GDM1 (cell line): ENCODE results near the gene TMEM123.
"Not testable (repeated sequence)": the region's sequence is repeated elsewhere in the genome, so short reads cannot be mapped to it uniquely, and the experiment has no call there.

Source experiments
- DNase-seq: peaks from one replicate; lab custom pipeline; 2025; lab: John Stamatoyannopoulos, UW

TMEM123 gene

GRCh38 chr11:102449651-102450570, 2.7 kb downstream of the TMEM123 start:
- DNase-seq, result no peak

- no peak for DNase-seq
These were observed 3.7 kb downstream of the TMEM123 start for GRCh38 chr11:102448869-102449224.

- DNase-seq, result no peak
These were observed 4.4 kb downstream of the TMEM123 start for GRCh38 chr11:102447941-102448868.

- no peak for DNase-seq
These were observed 5.4 kb downstream of the TMEM123 start for GRCh38 chr11:102447193-102447592.

- DNase-seq, result no peak
These were observed 6.0 kb downstream of the TMEM123 start for GRCh38 chr11:102446606-102447005.

GRCh38 chr11:102444693-102445092, 7.9 kb downstream of the TMEM123 start:
- not testable (repeated sequence) for DNase-seq

GRCh38 chr11:102444142-102444541, 8.4 kb downstream of the TMEM123 start:
- not testable (repeated sequence) for DNase-seq

- DNase-seq, result not testable (repeated sequence)
These were observed 13.6 kb downstream of the TMEM123 start for GRCh38 chr11:102439063-102439363.

GRCh38 chr11:102438311-102439062, 14.1 kb downstream of the TMEM123 start:
- DNase-seq, result no peak

- no peak for DNase-seq
These were observed 14.8 kb downstream of the TMEM123 start for GRCh38 chr11:102437727-102438126.

- DNase-seq, result no peak
These were observed 15.6 kb downstream of the TMEM123 start for GRCh38 chr11:102436976-102437375.

- DNase-seq, result no peak
These were observed 16.0 kb downstream of the TMEM123 start for GRCh38 chr11:102436561-102436960.

GRCh38 chr11:102435688-102436087, 16.9 kb downstream of the TMEM123 start:
- DNase-seq, result no peak

- not testable (repeated sequence) for DNase-seq
These were observed 19.0 kb downstream of the TMEM123 start for GRCh38 chr11:102433571-102433970.

GRCh38 chr11:102432560-102432959, 20.0 kb downstream of the TMEM123 start:
- DNase-seq, result not testable (repeated sequence)

- DNase-seq, result no peak
These were observed 21.2 kb downstream of the TMEM123 start for GRCh38 chr11:102431404-102431803.

- no peak for DNase-seq
These were observed 22.3 kb downstream of the TMEM123 start for GRCh38 chr11:102430158-102430836.

GRCh38 chr11:102429691-102430090, 22.9 kb downstream of the TMEM123 start:
- DNase-seq, result no peak

GRCh38 chr11:102429226-102429625, 23.3 kb downstream of the TMEM123 start:
- DNase-seq, result no peak

- no peak for DNase-seq
These were observed 23.9 kb downstream of the TMEM123 start for GRCh38 chr11:102428696-102429095.

GRCh38 chr11:102427068-102427467, 25.5 kb downstream of the TMEM123 start:
- no peak for DNase-seq

GRCh38 chr11:102426570-102426969, 26.0 kb downstream of the TMEM123 start:
- DNase-seq, result no peak
